ENCODE results near the gene TSPAN19.
A peak's percentile ranks its signal among the peaks of the same experiment; 100 is the strongest.

TSPAN19 gene

DNA sequence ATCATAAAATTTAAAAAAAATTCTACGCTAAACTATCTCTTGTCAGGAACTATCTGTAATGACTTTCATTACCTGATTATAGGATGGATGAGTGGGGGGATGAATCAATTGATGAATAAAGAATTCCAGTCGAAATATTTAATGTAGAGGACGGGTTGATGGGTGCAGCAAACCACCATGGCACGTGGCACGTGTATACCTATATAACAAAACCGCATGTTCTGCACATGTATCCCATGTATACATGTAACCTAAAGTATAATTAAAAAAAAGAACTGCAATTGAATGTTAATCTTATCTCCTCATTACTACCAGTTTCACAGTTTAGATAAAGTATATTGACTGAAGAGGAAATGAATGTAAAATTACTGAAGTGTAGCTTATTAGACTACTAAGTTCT, 23.5 kb upstream of the TSPAN19 start:
- no peak overlapping the region for H3K4me3 ChIP-seq (replicated peaks; ENCODE audit: insufficient read depth, low read length)
- no peak overlapping the region for H3K27ac ChIP-seq (replicated peaks)
- no peaks in the 10 kb centered on the region for H3K27me3 ChIP-seq (ENCODE audit: insufficient read depth, poor library complexity, severe bottlenecking)
- no peak for DNase-seq (ENCODE audit: low read depth in 1 of 2, low spot score in 1 of 2)
- no peak for TF ChIP-seq GABPA (IDR thresholded peaks at IDR 0.05; ENCODE audit: low read depth)

GRCh38 chr12:85058339-85058738, 22.3 kb upstream of the TSPAN19 start:
- Histone ChIP-seq H3K27me3 (ENCODE audit: insufficient read depth, poor library complexity, severe bottlenecking) (peaks cover 2% of the 10 kb centered on the region), H3K4me3 (replicated peaks; ENCODE audit: insufficient read depth, low read length) (no peak overlapping the region), H3K27ac (replicated peaks) (no peak overlapping the region)
- no peak for DNase-seq (ENCODE audit: low read depth in 1 of 2, low spot score in 1 of 2)
- TF ChIP-seq GABPA (IDR thresholded peaks at IDR 0.05; ENCODE audit: low read depth) (no peak), SPI1 (IDR thresholded peaks at IDR 0.05; ENCODE audit: borderline replicate concordance, low read depth) (no peak), CTCF (IDR thresholded peaks at IDR 0.05; ENCODE audit: insufficient read depth, low read length) (no peak), POLR2AphosphoS5 (IDR thresholded peaks at IDR 0.05; ENCODE audit: low read depth) (no peak)
- TF ChIP-seq, protein P1, sequence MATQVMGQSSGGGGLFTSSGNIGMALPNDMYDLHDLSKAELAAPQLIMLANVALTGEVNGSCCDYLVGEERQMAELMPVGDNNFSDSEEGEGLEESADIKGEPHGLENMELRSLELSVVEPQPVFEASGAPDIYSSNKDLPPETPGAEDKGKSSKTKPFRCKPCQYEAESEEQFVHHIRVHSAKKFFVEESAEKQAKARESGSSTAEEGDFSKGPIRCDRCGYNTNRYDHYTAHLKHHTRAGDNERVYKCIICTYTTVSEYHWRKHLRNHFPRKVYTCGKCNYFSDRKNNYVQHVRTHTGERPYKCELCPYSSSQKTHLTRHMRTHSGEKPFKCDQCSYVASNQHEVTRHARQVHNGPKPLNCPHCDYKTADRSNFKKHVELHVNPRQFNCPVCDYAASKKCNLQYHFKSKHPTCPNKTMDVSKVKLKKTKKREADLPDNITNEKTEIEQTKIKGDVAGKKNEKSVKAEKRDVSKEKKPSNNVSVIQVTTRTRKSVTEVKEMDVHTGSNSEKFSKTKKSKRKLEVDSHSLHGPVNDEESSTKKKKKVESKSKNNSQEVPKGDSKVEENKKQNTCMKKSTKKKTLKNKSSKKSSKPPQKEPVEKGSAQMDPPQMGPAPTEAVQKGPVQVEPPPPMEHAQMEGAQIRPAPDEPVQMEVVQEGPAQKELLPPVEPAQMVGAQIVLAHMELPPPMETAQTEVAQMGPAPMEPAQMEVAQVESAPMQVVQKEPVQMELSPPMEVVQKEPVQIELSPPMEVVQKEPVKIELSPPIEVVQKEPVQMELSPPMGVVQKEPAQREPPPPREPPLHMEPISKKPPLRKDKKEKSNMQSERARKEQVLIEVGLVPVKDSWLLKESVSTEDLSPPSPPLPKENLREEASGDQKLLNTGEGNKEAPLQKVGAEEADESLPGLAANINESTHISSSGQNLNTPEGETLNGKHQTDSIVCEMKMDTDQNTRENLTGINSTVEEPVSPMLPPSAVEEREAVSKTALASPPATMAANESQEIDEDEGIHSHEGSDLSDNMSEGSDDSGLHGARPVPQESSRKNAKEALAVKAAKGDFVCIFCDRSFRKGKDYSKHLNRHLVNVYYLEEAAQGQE (IDR thresholded peaks at IDR 0.05; ENCODE audit: insufficient replicate concordance, low read depth): no peak

- Histone ChIP-seq H3K27ac (replicated peaks) (no peak overlapping the region), H3K27me3 (ENCODE audit: insufficient read depth, poor library complexity, severe bottlenecking) (peaks cover 2% of the 10 kb centered on the region), H3K4me3 (replicated peaks; ENCODE audit: insufficient read depth, low read length) (no peak overlapping the region)
- TF ChIP-seq, protein P1 (IDR thresholded peaks at IDR 0.05; ENCODE audit: insufficient replicate concordance, low read depth): no peak
- TF ChIP-seq CTCF (IDR thresholded peaks at IDR 0.05; ENCODE audit: insufficient read depth, low read length): peak; percentile 60
- peak in 1 of 2 experiments; percentile 23 for DNase-seq (ENCODE audit: low read depth in 1 of 2, low spot score in 1 of 2)
Observed at GRCh38 chr12:85057370-85057963, 21.4 kb upstream of the TSPAN19 start.

GRCh38 chr12:85043829-85044228, 7.8 kb upstream of the TSPAN19 start:
- Histone ChIP-seq H3K4me3 (replicated peaks; ENCODE audit: insufficient read depth, low read length) (no peak overlapping the region), H3K27ac (replicated peaks) (no peak overlapping the region), H3K27me3 (ENCODE audit: insufficient read depth, poor library complexity, severe bottlenecking) (no peaks in the 10 kb centered on the region)
- TF ChIP-seq POLR2AphosphoS5 (IDR thresholded peaks at IDR 0.05; ENCODE audit: low read depth): no peak
- TF ChIP-seq, protein P1 (IDR thresholded peaks at IDR 0.05; ENCODE audit: insufficient replicate concordance, low read depth): no peak
- DNase-seq (ENCODE audit: low read depth in 1 of 2, low spot score in 1 of 2): no peak

Measured in HL-60 (cell line).